ENCODE results near the gene WNK3. TPM values are rescaled to one million over a fixed set of nuclear protein-coding genes. Genes with fewer than 3 reads are reported as not detected.

Gene WNK3
- polyA plus RNA-seq, 3 donors: not detected

- no peak overlapping the region for H3K4me2 ChIP-seq (replicated peaks; ENCODE audit: extremely low read depth, low read length, poor library complexity, severe bottlenecking)
- WGBS (ENCODE audit: insufficient coverage): no CpG with 5 or more reads among the region's 4 CpGs
- H3K4me3 ChIP-seq (replicated peaks in 1 of 3; ENCODE audit: low read depth in 2 of 3, low read length in 3 of 3): no peak overlapping the region
- no peaks in the 10 kb centered on the region for H3K27me3 ChIP-seq (ENCODE audit: control insufficient read depth in 2 of 2, insufficient read depth in 2 of 2, low read length in 2 of 2)
- H3K27me3 Mint-ChIP-seq (ENCODE audit: low read depth in 3 of 3): peaks cover 0 to 1% (median 0%) of the 10 kb centered on the region in 3 donors
- TF ChIP-seq CTCF (IDR thresholded peaks at IDR 0.05): no peak
- H3K27ac ChIP-seq (ENCODE audit: low read depth in 1 of 2, low read length in 2 of 2): no peak overlapping the region
- H3K4me1 Mint-ChIP-seq: no peaks in the 10 kb centered on the region
- no peak for DNase-seq
- no peak overlapping the region for H3K9ac ChIP-seq (ENCODE audit: insufficient read depth, low read length, poor library complexity, severe bottlenecking)
- H3K9me3 ChIP-seq (replicated peaks in 1 of 2; ENCODE audit: control insufficient read depth in 1 of 2, insufficient read depth in 1 of 2, low read length in 2 of 2): no peaks in the 10 kb centered on the region
- no peaks in the 10 kb centered on the region for H3K36me3 ChIP-seq (replicated peaks in 1 of 2; ENCODE audit: control insufficient read depth in 1 of 2, insufficient read depth in 2 of 2, low read length in 2 of 2)
- no peaks in the 10 kb centered on the region for H4K20me1 ChIP-seq (ENCODE audit: insufficient read depth, low read length)
- no peak overlapping the region for H3K27ac Mint-ChIP-seq
- no peaks in the 10 kb centered on the region for H3K4me1 ChIP-seq (ENCODE audit: control insufficient read depth in 1 of 2, insufficient read depth in 2 of 2, low read length in 2 of 2)
- no peak overlapping the region for H3K4me3 Mint-ChIP-seq
- H3K9me3 Mint-ChIP-seq: no peaks in the 10 kb centered on the region
- intact Hi-C loops (cut with micrococcal nuclease): no loop called here
- no peaks in the 10 kb centered on the region for H3K79me2 ChIP-seq (ENCODE audit: insufficient read depth, low read length)
- no peak overlapping the region for H2AFZ ChIP-seq (ENCODE audit: insufficient read depth, low read depth, low read length, poor library complexity, severe bottlenecking)
- no peaks in the 10 kb centered on the region for H3K36me3 Mint-ChIP-seq
Measured at GRCh38 chrX:54230435-54231148, 127.3 kb downstream of the WNK3 start.

- H3K9ac ChIP-seq (ENCODE audit: insufficient read depth, low read length, poor library complexity, severe bottlenecking): no peak overlapping the region
- TF ChIP-seq CTCF (IDR thresholded peaks at IDR 0.05): no peak
- no peak for DNase-seq
- no peaks in the 10 kb centered on the region for H3K4me1 ChIP-seq (ENCODE audit: control insufficient read depth in 1 of 2, insufficient read depth in 2 of 2, low read length in 2 of 2)
- H3K36me3 Mint-ChIP-seq: no peaks in the 10 kb centered on the region
- H2AFZ ChIP-seq (ENCODE audit: insufficient read depth, low read depth, low read length, poor library complexity, severe bottlenecking): no peak overlapping the region
- peaks cover 0 to 2% (median 1%) of the 10 kb centered on the region in 3 donors for H3K27me3 Mint-ChIP-seq (ENCODE audit: low read depth in 3 of 3)
- no peaks in the 10 kb centered on the region for H3K79me2 ChIP-seq (ENCODE audit: insufficient read depth, low read length)
- no peaks in the 10 kb centered on the region for H4K20me1 ChIP-seq (ENCODE audit: insufficient read depth, low read length)
- H3K4me3 Mint-ChIP-seq: no peak overlapping the region
- no peaks in the 10 kb centered on the region for H3K27me3 ChIP-seq (ENCODE audit: control insufficient read depth in 2 of 2, insufficient read depth in 2 of 2, low read length in 2 of 2)
- no peak overlapping the region for H3K4me3 ChIP-seq (replicated peaks in 1 of 3; ENCODE audit: low read depth in 2 of 3, low read length in 3 of 3)
- no peaks in the 10 kb centered on the region for H3K9me3 ChIP-seq (replicated peaks in 1 of 2; ENCODE audit: control insufficient read depth in 1 of 2, insufficient read depth in 1 of 2, low read length in 2 of 2)
- no peaks in the 10 kb centered on the region for H3K36me3 ChIP-seq (replicated peaks in 1 of 2; ENCODE audit: control insufficient read depth in 1 of 2, insufficient read depth in 2 of 2, low read length in 2 of 2)
- no peak overlapping the region for H3K27ac Mint-ChIP-seq
- H3K27ac ChIP-seq (ENCODE audit: low read depth in 1 of 2, low read length in 2 of 2): no peak overlapping the region
- H3K4me2 ChIP-seq (replicated peaks; ENCODE audit: extremely low read depth, low read length, poor library complexity, severe bottlenecking): no peak overlapping the region
- WGBS (ENCODE audit: insufficient coverage): no CpG with 5 or more reads among the region's 2 CpGs
- intact Hi-C loops (cut with micrococcal nuclease): no loop called here
- no peaks in the 10 kb centered on the region for H3K4me1 Mint-ChIP-seq
- H3K9me3 Mint-ChIP-seq: peaks cover 0 to under 1% (median 0%) of the 10 kb centered on the region in 7 donors
Measured at GRCh38 chrX:54223581-54223980, 134.3 kb downstream of the WNK3 start.

Measured in CD14-positive monocyte (primary cell).